Endothelial cell of umbilical vein (primary cell): ENCODE results near the gene GUCY1A1. TPM values are rescaled to one million over a fixed set of nuclear protein-coding genes. Genes with fewer than 3 reads are reported as not detected.

Experiments used
- BruUV-seq: library from RNA; stranded (reverse); fragments of 400-500 nt; replicated peaks from 2 replicates; lab custom pipeline; 2021; lab: Mats Ljungman, UMichigan
- CTCF ChIA-PET: fragments of 300-600, 350-600 bp; sonication (Branson Sonifier 250); formaldehyde crosslinking; loops from one replicate; lab custom pipeline; 2021; ENCODE audit warnings: antibody characterized with exemption, inconsistent platforms; lab: Charles Lee
- POLR2A ChIA-PET: fragments of 300-600, 350-600 bp; sonication (Branson Sonifier 250); formaldehyde crosslinking; loops from one replicate; lab custom pipeline; 2021; ENCODE audit warnings: antibody characterized with exemption, inconsistent platforms; lab: Charles Lee
- DNase-seq: peaks from one replicate; pipeline ENCODE4 v3.0.0-alpha.2; 2011; ENCODE audit warnings: low read depth, low spot score
- FAIRE-seq: peaks from 2 replicates; lab custom pipeline; 2011; peaks lifted over from hg19 to GRCh38; lab: Jason Lieb, UNC
- H2AFZ ChIP-seq: 2 replicates; pipeline ENCODE4 v1.6.0; 2012; ENCODE audit warnings: low read depth, low read length, control low read depth, inconsistent platforms
- H3K27ac ChIP-seq: 2 replicates; pipeline ENCODE4 v1.5.1; 2011; ENCODE audit warnings: low read depth, mild to moderate bottlenecking, control low read depth, low read length, moderate library complexity; ENCODE audit not compliant: insufficient read depth
- H3K27me3 ChIP-seq, 2 experiments: 2 replicates each; pipeline versions ENCODE4 v1.6.0 to v1.6.1; 2011; ENCODE audit warnings: low read length in 2 of 2, mixed read lengths in 1 of 2; ENCODE audit not compliant: control insufficient read depth in 2 of 2, insufficient read depth in 2 of 2
- H3K36me3 ChIP-seq, 2 experiments: 2 replicates in 1 of 2; 3 replicates in 1 of 2; pipeline ENCODE4 v1.5.1; 2011; ENCODE audit warnings: low read length in 2 of 2, mild to moderate bottlenecking in 1 of 2, moderate library complexity in 1 of 2; ENCODE audit not compliant: control insufficient read depth in 2 of 2, insufficient read depth in 2 of 2; ENCODE audit errors: extremely low read depth in 1 of 2
- H3K4me1 ChIP-seq: 3 replicates; pipeline ENCODE4 v1.5.1; 2011; ENCODE audit warnings: mild to moderate bottlenecking, low read length; ENCODE audit not compliant: control insufficient read depth, insufficient read depth; ENCODE audit errors: extremely low read depth
- H3K4me2 ChIP-seq: 2 replicates; pipeline ENCODE4 v1.6.1; 2011; ENCODE audit warnings: low read length, control low read depth, mixed read lengths; ENCODE audit not compliant: insufficient read depth
- H3K4me3 ChIP-seq, 3 experiments: fragments of 200-600 bp in 1 of 3; sonication (generic), shearing (Covaris generic) in 1 of 3; replicated peaks in 1 of 3; 2 replicates each; pipeline ENCODE4 v1.5.1; 2011 to 2016; ENCODE audit warnings: control low read depth in 3 of 3, low read length in 3 of 3, mild to moderate bottlenecking in 2 of 3, inconsistent platforms in 1 of 3, low read depth in 1 of 3, moderate library complexity in 1 of 3; ENCODE audit not compliant: insufficient read depth in 1 of 3
- H3K79me2 ChIP-seq: 2 replicates; pipeline ENCODE4 v1.6.0; 2012; ENCODE audit warnings: low read length, inconsistent platforms; ENCODE audit not compliant: control insufficient read depth, insufficient read depth
- H3K9ac ChIP-seq: replicated peaks from 2 replicates; pipeline ENCODE3; 2011; ENCODE audit warnings: low read length, control low read depth; ENCODE audit not compliant: insufficient read depth; ENCODE audit errors: extremely low read depth
- H3K9me1 ChIP-seq: replicated peaks from 3 replicates; pipeline ENCODE4 v1.6.0; 2011; ENCODE audit warnings: mild to moderate bottlenecking, low read length; ENCODE audit not compliant: control insufficient read depth, insufficient read depth; ENCODE audit errors: extremely low read depth
- H3K9me3 ChIP-seq: replicated peaks from 2 replicates; pipeline ENCODE4 v1.5.1; 2012; ENCODE audit warnings: low read length, inconsistent platforms; ENCODE audit not compliant: control insufficient read depth, insufficient read depth
- H4K20me1 ChIP-seq: replicated peaks from 2 replicates; pipeline ENCODE3; 2011; ENCODE audit warnings: mild to moderate bottlenecking, low read length; ENCODE audit not compliant: control insufficient read depth, insufficient read depth; ENCODE audit errors: extremely low read depth
- CTCF ChIP-seq, 2 donors: IDR thresholded peaks; 1 replicate in 1 of 2; 2 replicates in 1 of 2; pipeline ENCODE4 v1.5.1; 2011; ENCODE audit warnings: low read length in 2 of 2, mild to moderate bottlenecking in 2 of 2, moderate library complexity in 2 of 2, control low read depth in 1 of 2, inconsistent platforms in 1 of 2, low read depth in 1 of 2; ENCODE audit not compliant: insufficient read depth in 1 of 2; ENCODE audit errors: extremely low read depth in 1 of 2
- EZH2 ChIP-seq: IDR thresholded peaks from 2 replicates; pipeline ENCODE4 v1.6.1; 2012; ENCODE audit warnings: borderline replicate concordance, low read depth, mild to moderate bottlenecking, moderate library complexity, low read length, inconsistent platforms; ENCODE audit not compliant: severe bottlenecking
- FOS ChIP-seq: IDR thresholded peaks from 2 replicates; pipeline ENCODE4 v1.6.1; 2011; ENCODE audit warnings: mild to moderate bottlenecking, low read length, moderate library complexity, borderline replicate concordance; ENCODE audit not compliant: insufficient read depth
- GATA2 ChIP-seq: IDR thresholded peaks from 2 replicates; pipeline ENCODE4 v1.7.0; 2011; ENCODE audit warnings: low read depth, mild to moderate bottlenecking, moderate library complexity, mixed read lengths, low read length; ENCODE audit not compliant: insufficient read length, insufficient read depth
- JUN ChIP-seq: IDR thresholded peaks from 2 replicates; pipeline ENCODE4 v1.6.1; 2011; ENCODE audit warnings: borderline replicate concordance, low read depth; ENCODE audit not compliant: insufficient read length, insufficient read depth
- MAX ChIP-seq: IDR thresholded peaks from 2 replicates; pipeline ENCODE4 v1.6.1; 2011; ENCODE audit not compliant: insufficient read depth, insufficient read length
- MYC ChIP-seq: IDR thresholded peaks from one replicate; pipeline ENCODE4 v1.6.1; 2011; ENCODE audit warnings: mild to moderate bottlenecking, low read depth, low read length
- POLR2A ChIP-seq: IDR thresholded peaks from 2 replicates; pipeline ENCODE4 v1.6.1; 2012; ENCODE audit warnings: low read depth, mild to moderate bottlenecking, control low read depth, low read length
- POLR2AphosphoS5 ChIP-seq: IDR thresholded peaks from 2 replicates; pipeline ENCODE4 v1.6.1; 2012; ENCODE audit warnings: low read depth, mild to moderate bottlenecking, control low read depth, low read length, moderate library complexity; ENCODE audit not compliant: insufficient read depth
- dilution Hi-C: fragments of 300-500 bp; cut with MboI; formaldehyde crosslinking; loops from one replicate; pipeline ENCODE4 v1.15.0; 2019; ENCODE audit warnings: low sequenced_read_pairs; ENCODE audit not compliant: extremely low pct_ligation_motif_present
- intact Hi-C: fragments of 100-400 bp; cut with micrococcal nuclease; formaldehyde crosslinking; loops from one replicate; pipeline ENCODE4 v1.10.0; 2022
- polyA plus RNA-seq, 4 experiments: library from polyadenylated mRNA; depleted of rRNA in 3 of 4; stranded (reverse) in 3 of 4; unstranded in 1 of 4; fragments of >200 nt; gene quantifications; 2 replicates each; pipeline versions ENCODE4 v1.2.1 to v1.2.3, GENCODE V29; 2011 to 2012; ENCODE audit warnings: missing spikeins in 1 of 4
- total RNA-seq: library from RNA; stranded (reverse); gene quantifications from 2 replicates; pipeline ENCODE4 v1.2.3, GENCODE V29; 2021

Gene GUCY1A1
- total and polyA plus RNA-seq, 2 donors (not counting 3 experiments of a cell fraction or from before 2014, with no cell fraction given): 1.3 to 4.4 TPM

DNA sequence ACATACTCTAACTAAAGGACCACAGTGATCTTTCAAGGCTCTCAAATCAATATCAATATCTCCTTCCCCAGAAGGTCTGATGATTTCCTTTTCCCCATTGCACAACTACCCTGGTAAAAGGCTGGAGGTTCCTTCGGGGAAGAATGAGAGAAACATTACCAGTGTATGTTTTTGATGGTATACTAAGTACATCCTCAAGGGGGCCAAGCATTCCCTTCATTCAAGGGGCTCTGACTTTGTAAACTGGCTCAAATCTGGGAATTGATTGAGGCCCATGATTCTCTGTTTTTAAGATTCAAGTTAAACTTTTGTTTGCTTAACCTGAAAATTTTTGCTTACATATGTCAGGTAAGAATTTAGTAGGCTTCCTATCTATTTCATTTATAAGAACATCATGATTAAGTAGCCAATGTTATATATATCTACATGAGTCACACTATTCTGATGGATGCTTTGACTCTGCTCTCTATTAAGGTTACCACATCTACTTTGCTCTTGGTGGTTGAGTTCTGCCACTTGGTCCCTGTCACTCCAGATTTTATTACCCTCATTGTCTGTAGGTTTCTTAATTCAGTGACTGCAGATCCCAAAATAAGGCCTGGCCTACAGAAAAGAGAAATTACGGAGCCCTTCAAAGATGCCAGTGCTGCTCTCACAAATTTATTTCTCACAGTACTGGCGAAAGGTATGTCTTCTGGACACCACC lies 75.8 kb downstream of the GUCY1A1 start:
- H3K9me3 ChIP-seq: no peaks in the 10 kb centered on the region
- ChIA-PET CTCF (interaction anchor here (1.0 to 1.7 kb wide), 3 partner anchors 11 to 16 kb away, joined by 3 to 5 read pairs (median 4); partner anchors contain the start of gene GUCY1B1), POLR2A (no interaction called here)
- DNase-seq (no peak), FAIRE-seq (no peak)
- BruUV-seq: no TSS peak
- TF ChIP-seq MAX (no peak), MYC (no peak), GATA2 (no peak), JUN (no peak), POLR2AphosphoS5 (no peak), FOS (no peak), CTCF (IDR thresholded peaks at IDR 0.05; ENCODE audit: extremely low read depth in 1 of 2, insufficient read depth in 1 of 2, low read depth in 1 of 2, low read length in 2 of 2) (no peak), POLR2A (no peak), EZH2 (no peak)
- no peaks in the 10 kb centered on the region for H3K79me2 ChIP-seq
- no peak overlapping the region for H3K4me2 ChIP-seq
- H3K4me1 ChIP-seq: no peaks in the 10 kb centered on the region
- H3K27ac ChIP-seq: no peak overlapping the region
- no peaks in the 10 kb centered on the region for H3K36me3 ChIP-seq
- H3K9me1 ChIP-seq: no peaks in the 10 kb centered on the region
- no peak overlapping the region for H2AFZ ChIP-seq
- no peak overlapping the region for H3K9ac ChIP-seq
- intact Hi-C loops (no loop called here), dilution Hi-C loops (no loop called here)
- H3K27me3 ChIP-seq: no peaks in the 10 kb centered on the region
- H3K4me3 ChIP-seq: no peak overlapping the region
- no peaks in the 10 kb centered on the region for H4K20me1 ChIP-seq
